Ascending aorta (tissue), 2 donors: ENCODE measurements around the gene NPTX1. TPM values are rescaled to one million over a fixed set of nuclear protein-coding genes. Genes with fewer than 3 reads are reported as not detected.

Experiments used
- DNase-seq, 2 donors: peaks; one replicate each; pipeline ENCODE4 v3.0.0-alpha.2; 2019; ENCODE audit warnings: low spot score in 2 of 2
- H3K27ac ChIP-seq, 2 donors: fragments of 200-600 bp; sonication (generic); one replicate each; pipeline ENCODE4 v1.5.1; 2016 to 2017; ENCODE audit warnings: mild to moderate bottlenecking in 1 of 2
- H3K27me3 ChIP-seq: fragments of 200-600 bp; sonication (generic); one replicate; pipeline ENCODE4 v1.5.1; 2017
- H3K36me3 ChIP-seq, 2 donors: fragments of 200-600 bp; sonication (generic); one replicate each; pipeline ENCODE4 v1.5.1; 2016
- H3K4me1 ChIP-seq, 2 donors: fragments of 200-600 bp; sonication (generic); one replicate each; pipeline ENCODE4 v1.5.1; 2016 to 2017; ENCODE audit warnings: mild to moderate bottlenecking in 1 of 2
- H3K4me3 ChIP-seq, 2 donors: fragments of 200-600 bp; sonication (generic); one replicate each; pipeline ENCODE4 v1.5.1; 2016 to 2017; ENCODE audit warnings: mild to moderate bottlenecking in 1 of 2
- H3K9me3 ChIP-seq, 2 donors: fragments of 200-600 bp; sonication (generic); one replicate each; pipeline ENCODE4 v1.5.1; 2016
- intact Hi-C: fragments of 100-400 bp; cut with DNase I; formaldehyde crosslinking; loops from one replicate; pipeline ENCODE4 v1.15.1; 2023
- total RNA-seq: library from RNA; depleted of rRNA; stranded (reverse); fragments of >200 nt; gene quantifications from one replicate; pipeline ENCODE4 v1.1.0, GENCODE V29; 2016
- TF ChIP-seq, protein P1 (sequence below), 3 experiments: fragments of 200-600 bp in 2 of 3; fragments of 450-650 bp in 1 of 3; sonication (generic) in 2 of 3; IDR thresholded peaks; one replicate each; pipeline ENCODE4 v1.5.1; 2016 to 2019; ENCODE audit warnings: antibody characterized with exemption in 3 of 3, mild to moderate bottlenecking in 1 of 3, moderate library complexity in 1 of 3

The NPTX1 gene
- total RNA-seq, 1 donor from 2014 or later = not detected

GRCh38 chr17:80453126-80453997 is 23.0 kb downstream of the NPTX1 start:
- no peaks in the 10 kb centered on the region for H3K27me3 ChIP-seq
- H3K4me3 ChIP-seq = peak overlapping the region; percentile 71 to 84
- intact Hi-C loops = no loop called here
- TF ChIP-seq, protein P1, sequence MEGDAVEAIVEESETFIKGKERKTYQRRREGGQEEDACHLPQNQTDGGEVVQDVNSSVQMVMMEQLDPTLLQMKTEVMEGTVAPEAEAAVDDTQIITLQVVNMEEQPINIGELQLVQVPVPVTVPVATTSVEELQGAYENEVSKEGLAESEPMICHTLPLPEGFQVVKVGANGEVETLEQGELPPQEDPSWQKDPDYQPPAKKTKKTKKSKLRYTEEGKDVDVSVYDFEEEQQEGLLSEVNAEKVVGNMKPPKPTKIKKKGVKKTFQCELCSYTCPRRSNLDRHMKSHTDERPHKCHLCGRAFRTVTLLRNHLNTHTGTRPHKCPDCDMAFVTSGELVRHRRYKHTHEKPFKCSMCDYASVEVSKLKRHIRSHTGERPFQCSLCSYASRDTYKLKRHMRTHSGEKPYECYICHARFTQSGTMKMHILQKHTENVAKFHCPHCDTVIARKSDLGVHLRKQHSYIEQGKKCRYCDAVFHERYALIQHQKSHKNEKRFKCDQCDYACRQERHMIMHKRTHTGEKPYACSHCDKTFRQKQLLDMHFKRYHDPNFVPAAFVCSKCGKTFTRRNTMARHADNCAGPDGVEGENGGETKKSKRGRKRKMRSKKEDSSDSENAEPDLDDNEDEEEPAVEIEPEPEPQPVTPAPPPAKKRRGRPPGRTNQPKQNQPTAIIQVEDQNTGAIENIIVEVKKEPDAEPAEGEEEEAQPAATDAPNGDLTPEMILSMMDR (IDR thresholded peaks at IDR 0.05) = no peak
- H3K9me3 ChIP-seq = no peaks in the 10 kb centered on the region
- no peaks in the 10 kb centered on the region for H3K36me3 ChIP-seq
- peaks cover 4 to 18% of the 10 kb centered on the region in 2 donors for H3K4me1 ChIP-seq
- no peak for DNase-seq
- peak overlapping the region in 1 of 2 donors; percentile 100 for H3K27ac ChIP-seq

- H3K4me1 ChIP-seq = peaks cover 4 to 18% of the 10 kb centered on the region in 2 donors
Observed at GRCh38 chr17:80452173-80452915, 24.1 kb downstream of the NPTX1 start.

GRCh38 chr17:80451104-80451775 is 25.2 kb downstream of the NPTX1 start:
- Histone ChIP-seq H3K36me3 (no peaks in the 10 kb centered on the region), H3K9me3 (no peaks in the 10 kb centered on the region), H3K4me1 (peaks cover 4 to 25% of the 10 kb centered on the region in 2 donors), H3K27ac (no peak overlapping the region), H3K4me3 (no peak overlapping the region), H3K27me3 (no peaks in the 10 kb centered on the region)
- intact Hi-C loops = no loop called here
- no peak for DNase-seq
- TF ChIP-seq, protein P1 (IDR thresholded peaks at IDR 0.05) = no peak

More at GRCh38 chr17:80452173-80452915, 24.1 kb downstream of the NPTX1 start:
- TF ChIP-seq, protein P1 (IDR thresholded peaks at IDR 0.05) = no peak
- no peak overlapping the region for H3K27ac ChIP-seq
- H3K4me3 ChIP-seq = no peak overlapping the region
- intact Hi-C loops = no loop called here
- DNase-seq = no peak
- no peaks in the 10 kb centered on the region for H3K9me3 ChIP-seq
- no peaks in the 10 kb centered on the region for H3K36me3 ChIP-seq
- no peaks in the 10 kb centered on the region for H3K27me3 ChIP-seq

DNA sequence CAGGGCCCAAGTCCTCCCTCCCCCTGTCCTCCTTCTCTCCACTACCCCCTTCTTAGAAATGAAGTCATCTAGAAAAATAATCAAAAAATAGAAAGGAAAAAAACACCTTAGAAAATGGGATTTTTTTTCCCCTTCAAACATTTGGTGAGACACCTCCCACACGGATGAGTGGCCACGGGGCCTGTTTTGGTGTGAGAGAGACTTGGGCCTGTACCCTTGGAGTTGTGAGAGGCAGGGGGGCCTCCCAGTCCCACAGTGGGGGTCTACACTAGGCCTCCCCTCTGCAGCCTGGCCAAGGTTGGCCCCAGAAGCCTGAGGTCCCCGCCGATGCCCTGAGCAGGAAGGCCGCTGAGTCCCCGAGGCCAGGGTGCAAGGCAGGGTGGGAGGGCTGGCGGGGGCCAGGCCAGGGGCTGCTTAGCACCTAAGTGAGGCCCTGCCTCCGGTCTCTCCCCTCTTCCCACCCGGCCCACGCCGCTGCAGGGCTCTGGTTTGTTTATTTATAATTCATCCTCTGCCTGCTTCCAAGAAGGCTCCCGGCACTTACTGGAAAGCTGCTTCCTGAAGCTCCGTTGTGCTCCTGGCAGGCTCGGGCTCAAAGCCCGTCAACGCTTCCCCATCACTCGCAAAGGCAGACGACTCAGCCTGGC is 26.4 kb downstream of the NPTX1 start:
- TF ChIP-seq, protein P1 (IDR thresholded peaks at IDR 0.05) = no peak
- Histone ChIP-seq H3K27me3 (no peaks in the 10 kb centered on the region), H3K9me3 (no peaks in the 10 kb centered on the region), H3K4me3 (no peak overlapping the region), H3K36me3 (no peaks in the 10 kb centered on the region), H3K4me1 (peaks cover 4 to 21% of the 10 kb centered on the region in 2 donors), H3K27ac (peak overlapping the region; percentile 65 to 81)
- intact Hi-C loops = no loop called here
- no peak for DNase-seq
